Fibroblast of mammary gland (primary cell): ENCODE results near the gene CREG1.

Source experiments
- DNase-seq: peaks from one replicate; pipeline ENCODE4 v3.0.0-alpha.2; 2010; ENCODE audit warnings: low read depth
- H3K4me3 ChIP-seq: 2 replicates; pipeline ENCODE4 v1.5.1; 2011; ENCODE audit warnings: low read depth, mild to moderate bottlenecking, low read length, moderate library complexity; ENCODE audit not compliant: control insufficient read depth
- TF ChIP-seq, protein P1 (sequence below): conservative IDR thresholded peaks from 2 replicates; pipeline ENCODE4 v1.5.1; 2011; ENCODE audit warnings: low read depth, low read length, inconsistent platforms; ENCODE audit not compliant: control insufficient read depth, insufficient read depth

The CREG1 gene

DNA sequence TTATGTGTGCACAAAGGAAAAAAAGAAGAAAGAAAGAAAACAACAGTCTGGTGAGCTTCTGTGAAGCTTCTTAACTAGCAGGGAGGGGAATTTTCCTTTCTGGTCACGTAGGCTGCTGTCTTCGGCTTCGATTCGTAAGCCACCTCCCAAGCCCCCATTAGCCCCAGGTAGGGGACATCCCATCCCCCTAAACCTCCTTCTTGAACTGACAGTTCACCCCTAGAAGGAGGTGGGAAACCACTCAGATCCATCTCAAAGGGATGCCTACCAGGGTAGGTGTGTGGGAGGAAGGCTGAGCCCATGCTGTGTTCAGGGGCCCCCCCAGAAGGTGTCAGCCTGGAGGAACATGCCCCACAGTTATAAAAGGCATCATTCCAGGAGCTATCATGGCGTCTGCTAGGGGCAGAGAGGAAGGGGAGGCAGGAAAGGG lies 61.1 kb downstream of the CREG1 start:
- no peak overlapping the region for H3K4me3 ChIP-seq
- no peak for DNase-seq
- TF ChIP-seq, protein P1, sequence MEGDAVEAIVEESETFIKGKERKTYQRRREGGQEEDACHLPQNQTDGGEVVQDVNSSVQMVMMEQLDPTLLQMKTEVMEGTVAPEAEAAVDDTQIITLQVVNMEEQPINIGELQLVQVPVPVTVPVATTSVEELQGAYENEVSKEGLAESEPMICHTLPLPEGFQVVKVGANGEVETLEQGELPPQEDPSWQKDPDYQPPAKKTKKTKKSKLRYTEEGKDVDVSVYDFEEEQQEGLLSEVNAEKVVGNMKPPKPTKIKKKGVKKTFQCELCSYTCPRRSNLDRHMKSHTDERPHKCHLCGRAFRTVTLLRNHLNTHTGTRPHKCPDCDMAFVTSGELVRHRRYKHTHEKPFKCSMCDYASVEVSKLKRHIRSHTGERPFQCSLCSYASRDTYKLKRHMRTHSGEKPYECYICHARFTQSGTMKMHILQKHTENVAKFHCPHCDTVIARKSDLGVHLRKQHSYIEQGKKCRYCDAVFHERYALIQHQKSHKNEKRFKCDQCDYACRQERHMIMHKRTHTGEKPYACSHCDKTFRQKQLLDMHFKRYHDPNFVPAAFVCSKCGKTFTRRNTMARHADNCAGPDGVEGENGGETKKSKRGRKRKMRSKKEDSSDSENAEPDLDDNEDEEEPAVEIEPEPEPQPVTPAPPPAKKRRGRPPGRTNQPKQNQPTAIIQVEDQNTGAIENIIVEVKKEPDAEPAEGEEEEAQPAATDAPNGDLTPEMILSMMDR: no peak

DNA sequence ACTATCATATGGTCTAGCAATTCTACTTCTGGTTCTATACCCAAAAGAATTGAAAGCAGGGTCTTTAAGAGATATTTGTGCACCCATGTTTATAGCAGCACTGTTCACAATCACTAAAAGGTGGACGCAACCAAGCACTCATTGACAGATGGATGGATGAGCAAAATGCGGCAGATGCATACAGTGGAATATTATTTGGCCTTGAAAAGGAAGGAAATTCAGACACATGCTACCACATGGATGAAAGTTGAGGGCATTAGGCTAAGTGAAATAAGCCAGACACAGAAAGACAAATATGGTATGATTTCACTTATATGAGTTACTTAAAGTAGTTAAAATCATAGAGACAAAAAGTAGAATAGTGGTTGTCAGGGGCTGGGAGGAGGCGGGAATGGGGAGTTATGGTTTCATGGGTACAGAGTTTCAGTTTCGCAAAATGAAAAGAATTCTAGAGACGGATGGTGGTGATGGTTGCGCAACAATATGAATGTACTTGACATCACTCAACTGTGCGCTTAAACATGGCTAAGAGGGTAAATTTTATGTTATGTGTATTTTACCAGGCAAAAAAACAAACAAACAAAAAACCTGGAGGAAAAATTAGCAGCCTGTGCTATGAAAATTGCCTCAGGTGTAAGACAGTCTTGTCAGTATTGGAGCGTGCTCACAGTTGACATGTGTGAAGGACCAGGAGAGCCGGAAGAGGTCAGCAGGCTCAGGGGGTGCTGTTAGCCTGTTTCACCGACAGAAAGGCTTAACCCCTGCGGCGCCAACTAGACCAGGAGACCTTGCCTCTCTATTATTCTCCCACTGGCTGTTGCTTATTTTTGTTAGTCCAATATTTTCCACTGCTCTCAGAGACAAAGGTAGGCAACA lies 61.7 kb downstream of the CREG1 start:
- TF ChIP-seq, protein P1: no peak
- no peak for DNase-seq
- H3K4me3 ChIP-seq: no peak overlapping the region
